ENCODE data around the gene LMO1.

DNA sequence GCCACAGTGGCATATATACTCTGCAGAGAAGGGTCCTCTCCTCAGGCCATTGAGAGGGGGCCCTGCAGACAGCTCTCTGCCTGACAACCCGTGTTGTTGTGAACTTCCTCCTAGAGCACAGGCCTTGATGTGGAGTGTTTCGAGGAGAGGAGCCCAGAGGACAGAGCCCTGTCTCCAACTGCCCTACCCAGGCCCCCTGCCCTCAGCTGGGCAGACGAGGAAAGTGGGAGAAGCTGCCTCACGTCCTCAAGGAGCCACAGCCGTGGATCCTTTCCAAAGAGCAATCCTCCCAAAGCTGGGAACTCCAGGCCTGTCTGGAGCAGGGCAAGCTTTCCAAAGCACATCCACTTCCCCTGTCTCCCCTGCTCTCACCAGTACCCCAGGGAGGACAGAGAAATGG lies 10.7 kb downstream of the LMO1 start:
- TF ChIP-seq, protein P1, sequence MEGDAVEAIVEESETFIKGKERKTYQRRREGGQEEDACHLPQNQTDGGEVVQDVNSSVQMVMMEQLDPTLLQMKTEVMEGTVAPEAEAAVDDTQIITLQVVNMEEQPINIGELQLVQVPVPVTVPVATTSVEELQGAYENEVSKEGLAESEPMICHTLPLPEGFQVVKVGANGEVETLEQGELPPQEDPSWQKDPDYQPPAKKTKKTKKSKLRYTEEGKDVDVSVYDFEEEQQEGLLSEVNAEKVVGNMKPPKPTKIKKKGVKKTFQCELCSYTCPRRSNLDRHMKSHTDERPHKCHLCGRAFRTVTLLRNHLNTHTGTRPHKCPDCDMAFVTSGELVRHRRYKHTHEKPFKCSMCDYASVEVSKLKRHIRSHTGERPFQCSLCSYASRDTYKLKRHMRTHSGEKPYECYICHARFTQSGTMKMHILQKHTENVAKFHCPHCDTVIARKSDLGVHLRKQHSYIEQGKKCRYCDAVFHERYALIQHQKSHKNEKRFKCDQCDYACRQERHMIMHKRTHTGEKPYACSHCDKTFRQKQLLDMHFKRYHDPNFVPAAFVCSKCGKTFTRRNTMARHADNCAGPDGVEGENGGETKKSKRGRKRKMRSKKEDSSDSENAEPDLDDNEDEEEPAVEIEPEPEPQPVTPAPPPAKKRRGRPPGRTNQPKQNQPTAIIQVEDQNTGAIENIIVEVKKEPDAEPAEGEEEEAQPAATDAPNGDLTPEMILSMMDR (IDR thresholded peaks at IDR 0.05; ENCODE audit: low read depth, low read length, poor library complexity, severe bottlenecking) = no peak
- no peak for TF ChIP-seq EZH2phosphoT487 (IDR thresholded peaks at IDR 0.05; ENCODE audit: borderline replicate concordance, low read length)
